Breast epithelium (tissue), 3 donors: ENCODE measurements around the gene MOCS3.

Experiments used
- CTCF ChIP-seq, 3 donors: fragments of 450-650 bp; IDR thresholded peaks; one replicate each; pipeline ENCODE4 v1.5.1; 2016 to 2017; ENCODE audit warnings: antibody characterized with exemption in 3 of 3, mild to moderate bottlenecking in 3 of 3, moderate library complexity in 3 of 3
- POLR2A ChIP-seq: fragments of 450-650 bp; IDR thresholded peaks from one replicate; pipeline ENCODE4 v1.6.1; 2016; ENCODE audit warnings: antibody characterized with exemption, mild to moderate bottlenecking, moderate library complexity
- POLR2AphosphoS5 ChIP-seq, 3 donors: sonication (generic); formaldehyde crosslinking; IDR thresholded peaks; one replicate each; pipeline ENCODE4 v1.6.1; 2017; ENCODE audit warnings: antibody characterized with exemption in 3 of 3

GRCh38 chr20:50992733-50993457, 34.3 kb downstream of the MOCS3 start:
- TF ChIP-seq CTCF (IDR thresholded peaks at IDR 0.05): peak in 2 of 3 donors; percentile 24 to 31
- no peak for TF ChIP-seq POLR2A
- TF ChIP-seq POLR2AphosphoS5 (IDR thresholded peaks at IDR 0.05): no peak
